ENCODE data around the gene EDNRA.

The EDNRA gene

DNA sequence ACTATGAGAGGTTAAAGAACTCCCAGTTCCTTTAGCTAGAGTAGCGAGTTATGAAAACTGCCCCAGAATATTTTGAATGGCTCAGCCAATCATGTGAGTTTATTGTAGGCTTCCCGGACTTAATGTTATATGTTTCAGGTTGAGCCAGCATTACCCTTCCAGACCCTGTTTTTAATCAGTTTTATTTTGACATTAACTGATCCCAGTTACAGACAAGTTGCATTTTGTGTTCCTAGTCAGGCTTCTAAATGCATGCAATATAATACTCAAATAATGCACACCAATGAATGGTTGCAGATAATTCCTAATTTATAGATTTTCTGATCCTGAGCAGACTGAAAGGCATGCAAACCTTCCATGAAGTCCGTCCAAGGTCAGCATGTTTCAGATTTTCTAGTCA, 57.8 kb downstream of the EDNRA start:
- no peak for FAIRE-seq
- no peak for DNase-seq (ENCODE audit: insufficient read length, low spot score)

DNA sequence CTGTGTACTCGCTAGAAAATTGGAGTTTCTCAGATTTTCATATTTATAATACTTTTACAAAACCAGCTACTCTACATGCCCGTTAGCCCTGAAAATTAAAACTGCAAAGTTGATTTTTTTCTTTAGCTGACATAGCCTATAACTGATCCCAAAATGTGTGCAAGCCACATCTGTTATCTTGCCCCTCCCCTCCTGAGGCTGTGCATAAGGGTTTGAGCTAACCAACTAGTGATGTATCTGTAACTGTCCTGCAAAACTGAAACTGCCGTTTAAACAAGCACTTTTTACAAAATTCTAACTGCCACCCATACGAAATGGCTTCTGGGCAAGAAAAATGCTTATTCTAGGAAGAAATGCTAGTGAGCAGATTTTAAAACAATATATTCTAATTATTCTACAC, 59.1 kb downstream of the EDNRA start:
- DNase-seq (ENCODE audit: insufficient read length, low spot score) (no peak), FAIRE-seq (no peak)

DNA sequence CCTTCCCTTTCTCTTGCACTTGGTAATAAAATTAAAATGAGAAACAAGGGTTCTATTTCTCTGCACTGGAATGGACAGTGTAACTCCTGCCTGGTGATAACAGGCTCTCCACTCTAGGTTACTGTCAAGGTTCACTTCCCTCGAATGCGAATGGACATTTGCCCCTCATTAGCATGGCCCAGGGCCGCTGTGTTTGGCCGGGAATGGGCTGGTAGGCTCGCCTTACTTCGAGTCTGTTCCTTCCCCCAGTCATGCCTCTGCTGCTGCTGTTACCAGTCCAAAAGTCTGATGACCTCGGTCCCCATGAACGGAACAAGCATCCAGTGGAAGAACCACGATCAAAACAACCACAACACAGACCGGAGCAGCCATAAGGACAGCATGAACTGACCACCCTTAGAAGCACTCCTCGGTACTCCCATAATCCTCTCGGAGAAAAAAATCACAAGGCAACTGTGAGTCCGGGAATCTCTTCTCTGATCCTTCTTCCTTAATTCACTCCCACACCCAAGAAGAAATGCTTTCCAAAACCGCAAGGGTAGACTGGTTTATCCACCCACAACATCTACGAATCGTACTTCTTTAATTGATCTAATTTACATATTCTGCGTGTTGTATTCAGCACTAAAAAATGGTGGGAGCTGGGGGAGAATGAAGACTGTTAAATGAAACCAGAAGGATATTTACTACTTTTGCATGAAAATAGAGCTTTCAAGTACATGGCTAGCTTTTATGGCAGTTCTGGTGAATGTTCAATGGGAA, 61.5 kb downstream of the EDNRA start:
- DNase-seq (ENCODE audit: insufficient read length, low spot score) (no peak), FAIRE-seq (no peak)

DNA sequence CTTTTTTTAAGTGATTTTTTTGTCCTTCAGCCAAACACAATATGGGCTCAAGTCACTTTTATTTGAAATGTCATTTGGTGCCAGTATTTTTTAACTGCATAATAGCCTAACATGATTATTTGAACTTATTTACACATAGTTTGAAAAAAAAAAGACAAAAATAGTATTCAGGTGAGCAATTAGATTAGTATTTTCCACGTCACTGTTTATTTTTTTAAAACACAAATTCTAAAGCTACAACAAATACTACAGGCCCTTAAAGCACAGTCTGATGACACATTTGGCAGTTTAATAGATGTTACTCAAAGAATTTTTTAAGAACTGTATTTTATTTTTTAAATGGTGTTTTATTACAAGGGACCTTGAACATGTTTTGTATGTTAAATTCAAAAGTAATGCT, 62.1 kb downstream of the EDNRA start:
- DNase-seq (ENCODE audit: insufficient read length, low spot score) (no peak), FAIRE-seq (no peak)

DNA sequence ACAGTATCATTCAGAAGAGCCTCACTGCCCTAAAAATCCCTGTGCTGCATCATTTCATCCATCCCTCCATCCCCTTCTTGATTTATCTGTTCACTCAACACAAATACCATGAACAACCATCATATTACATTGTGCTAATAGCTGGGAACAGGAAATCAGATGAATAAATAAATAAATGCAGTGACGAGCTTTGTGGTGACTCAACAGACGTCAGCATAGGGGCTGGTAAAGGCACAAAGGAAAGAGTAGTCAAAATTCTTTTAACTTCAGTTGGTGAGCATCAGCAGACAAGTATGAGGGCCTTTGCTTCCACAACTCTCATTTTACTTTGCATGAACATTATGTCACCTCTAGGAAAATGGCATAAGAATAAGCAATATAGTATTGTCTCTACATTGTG, 65.5 kb downstream of the EDNRA start:
- peak; percentile 45 for DNase-seq (ENCODE audit: insufficient read length, low spot score)
- no peak for FAIRE-seq

DNA sequence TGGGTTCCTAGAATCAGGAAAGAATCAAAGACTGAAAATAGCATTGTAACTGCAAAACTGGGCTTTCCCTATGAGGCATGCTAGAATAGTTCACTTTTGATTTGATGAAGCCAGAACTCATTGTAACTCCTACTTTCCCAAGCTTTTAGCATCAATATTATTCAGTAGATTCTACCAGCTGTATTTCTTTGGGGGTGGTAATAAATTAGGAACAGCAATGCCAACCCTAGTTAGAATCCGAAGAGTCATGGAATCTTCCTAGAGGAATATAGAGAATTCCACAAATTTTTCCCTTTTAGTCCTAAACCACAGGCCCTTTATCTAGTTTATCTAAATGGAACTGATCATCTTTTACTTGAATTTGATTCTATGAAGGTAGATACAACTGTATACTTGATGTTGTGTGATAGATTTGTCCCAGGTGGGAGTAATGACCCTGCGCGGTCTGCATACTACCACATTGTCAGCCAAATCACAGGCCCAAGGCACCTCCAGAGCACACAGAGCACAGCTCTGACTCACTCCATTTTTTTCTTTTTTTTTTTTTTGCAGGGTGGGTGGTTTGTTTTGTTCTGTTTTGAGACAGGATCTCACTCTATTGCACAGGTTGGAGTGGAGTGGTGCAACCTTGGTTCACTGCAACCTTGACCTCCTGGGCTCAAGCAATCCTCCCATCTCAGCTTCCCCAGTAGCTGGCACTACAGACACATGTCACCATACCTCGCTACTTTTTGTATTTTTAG, 66.6 kb downstream of the EDNRA start:
- FAIRE-seq (no peak), DNase-seq (ENCODE audit: insufficient read length, low spot score) (no peak)

DNA sequence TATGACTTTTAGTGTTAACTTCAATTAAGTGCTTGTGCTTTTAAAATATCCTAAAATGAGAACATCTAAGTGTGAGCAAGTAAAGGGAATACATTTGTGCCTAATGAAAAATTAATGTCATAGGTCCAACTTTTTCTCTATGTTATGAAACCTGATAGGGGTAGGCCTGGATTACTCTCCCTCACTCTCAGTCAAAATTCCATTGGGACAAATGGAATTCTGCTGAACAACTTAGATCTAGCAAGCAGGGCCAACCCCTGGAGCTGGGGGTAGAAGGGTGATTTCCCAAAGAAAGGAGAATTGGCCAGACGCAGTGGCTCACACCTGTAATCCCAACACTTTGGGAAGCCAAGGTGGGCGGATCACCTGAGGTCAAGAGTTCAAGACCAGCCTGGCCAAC, 67.4 kb downstream of the EDNRA start:
- DNase-seq (ENCODE audit: insufficient read length, low spot score): no peak
- FAIRE-seq: no peak

DNA sequence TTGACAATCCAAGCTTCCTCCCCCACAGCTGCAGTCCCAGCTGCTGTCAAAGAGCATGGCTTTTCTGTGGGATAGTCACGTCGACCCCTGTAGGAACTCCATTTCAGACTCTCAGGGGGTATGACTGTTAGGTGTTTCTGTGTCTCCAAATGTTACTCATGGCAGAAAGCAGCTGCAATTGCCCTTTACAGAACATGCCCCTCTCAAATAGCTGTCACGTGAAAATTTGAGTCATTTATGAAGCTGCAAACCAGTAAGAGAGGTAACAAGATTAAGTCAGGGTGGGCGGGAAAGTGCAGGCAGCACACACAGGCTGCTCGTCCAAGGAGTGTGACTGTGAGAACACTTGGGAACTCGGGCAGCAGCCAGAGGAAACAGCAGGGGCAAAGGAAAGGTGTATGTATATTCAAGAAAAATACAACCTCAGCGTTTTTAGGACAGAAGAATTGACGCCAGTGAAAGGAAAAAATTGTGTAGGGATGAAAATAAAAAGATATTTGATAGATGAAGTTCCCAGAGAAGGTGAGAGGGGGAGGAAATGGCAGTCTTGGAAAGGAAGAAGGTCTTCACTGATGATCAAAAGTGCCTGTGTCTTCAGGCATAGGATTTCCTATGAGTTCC, 69.8 kb downstream of the EDNRA start:
- FAIRE-seq (no peak), DNase-seq (ENCODE audit: insufficient read length, low spot score) (peak; percentile 51)

DNA sequence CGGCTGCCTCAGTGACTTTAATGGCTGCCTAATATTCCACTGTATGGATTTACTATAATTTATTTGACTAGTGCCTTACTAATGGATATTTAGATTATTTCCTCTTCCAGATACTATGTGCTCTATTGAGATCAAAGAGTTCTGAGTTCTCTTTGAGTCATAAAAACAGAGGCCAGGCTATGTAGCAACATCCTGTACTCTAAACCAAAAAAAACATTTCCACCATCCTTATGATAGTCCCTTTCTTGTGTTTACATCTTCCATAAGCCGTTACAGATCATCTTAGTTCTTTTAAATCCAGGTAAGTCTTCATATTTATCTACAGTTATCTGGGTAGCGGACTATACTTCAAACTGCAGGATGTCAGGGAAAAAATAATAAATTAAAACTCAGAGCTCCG, 79.7 kb downstream of the EDNRA start:
- DNase-seq (ENCODE audit: insufficient read length, low spot score) (no peak), FAIRE-seq (no peak)

DNA sequence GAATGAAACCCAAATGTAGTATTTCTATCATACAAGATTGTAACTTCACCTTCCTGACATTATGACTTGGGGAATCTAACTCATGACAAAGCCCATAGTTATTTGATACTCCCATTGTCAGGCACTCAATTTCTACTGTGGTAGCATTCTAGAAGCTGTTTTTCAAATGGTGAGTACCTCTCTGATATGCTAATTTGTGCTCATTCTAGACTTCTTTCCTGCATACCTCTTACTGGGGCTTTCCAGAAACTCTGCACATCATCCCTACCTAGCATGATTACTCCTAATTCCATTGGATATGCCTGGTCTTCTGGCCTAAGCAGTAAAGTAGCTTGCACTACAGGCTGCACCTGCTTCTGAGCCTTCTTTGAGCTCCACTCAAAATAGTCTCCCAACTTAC, 85.9 kb downstream of the EDNRA start:
- FAIRE-seq (no peak), DNase-seq (ENCODE audit: insufficient read length, low spot score) (no peak)

DNA sequence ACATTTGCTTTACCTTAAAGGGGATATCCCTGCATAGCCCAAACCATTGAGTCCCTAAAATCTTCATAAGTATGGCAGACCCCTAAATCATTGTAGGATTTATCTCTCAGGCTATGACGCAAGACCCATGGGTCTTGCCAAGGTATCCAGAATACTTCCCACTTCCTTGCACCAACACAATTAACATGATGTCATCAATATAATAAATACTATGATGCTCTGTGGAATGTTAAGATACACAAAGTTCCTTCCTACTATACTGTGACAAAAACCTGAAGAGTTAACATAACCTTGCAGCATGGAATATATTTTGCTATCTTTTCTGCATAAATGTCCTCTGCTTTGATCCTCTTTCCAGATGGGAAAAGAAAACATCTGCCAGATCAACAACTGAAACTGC, 86.4 kb downstream of the EDNRA start:
- DNase-seq (ENCODE audit: insufficient read length, low spot score) (no peak), FAIRE-seq (no peak)

DNA sequence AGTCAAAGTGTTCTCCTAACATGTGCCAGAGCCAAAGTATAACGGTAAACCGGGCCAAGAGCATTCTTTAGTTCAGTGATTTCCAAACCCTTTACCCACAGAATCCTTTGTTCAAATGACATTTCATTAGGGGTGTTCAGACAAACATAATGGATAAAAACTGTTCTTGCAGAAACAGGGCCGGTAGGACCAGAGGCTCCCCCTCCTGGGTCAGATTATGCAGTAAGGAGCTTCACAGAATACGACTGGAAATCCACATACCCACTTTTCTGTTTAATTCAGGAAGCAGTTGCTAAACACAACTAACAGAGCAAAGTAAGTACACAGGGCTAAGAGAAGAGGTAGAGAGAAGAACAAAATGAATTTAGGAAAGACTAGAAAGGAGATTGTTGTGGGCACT, 89.7 kb downstream of the EDNRA start:
- no peak for FAIRE-seq
- DNase-seq (ENCODE audit: insufficient read length, low spot score): no peak

DNA sequence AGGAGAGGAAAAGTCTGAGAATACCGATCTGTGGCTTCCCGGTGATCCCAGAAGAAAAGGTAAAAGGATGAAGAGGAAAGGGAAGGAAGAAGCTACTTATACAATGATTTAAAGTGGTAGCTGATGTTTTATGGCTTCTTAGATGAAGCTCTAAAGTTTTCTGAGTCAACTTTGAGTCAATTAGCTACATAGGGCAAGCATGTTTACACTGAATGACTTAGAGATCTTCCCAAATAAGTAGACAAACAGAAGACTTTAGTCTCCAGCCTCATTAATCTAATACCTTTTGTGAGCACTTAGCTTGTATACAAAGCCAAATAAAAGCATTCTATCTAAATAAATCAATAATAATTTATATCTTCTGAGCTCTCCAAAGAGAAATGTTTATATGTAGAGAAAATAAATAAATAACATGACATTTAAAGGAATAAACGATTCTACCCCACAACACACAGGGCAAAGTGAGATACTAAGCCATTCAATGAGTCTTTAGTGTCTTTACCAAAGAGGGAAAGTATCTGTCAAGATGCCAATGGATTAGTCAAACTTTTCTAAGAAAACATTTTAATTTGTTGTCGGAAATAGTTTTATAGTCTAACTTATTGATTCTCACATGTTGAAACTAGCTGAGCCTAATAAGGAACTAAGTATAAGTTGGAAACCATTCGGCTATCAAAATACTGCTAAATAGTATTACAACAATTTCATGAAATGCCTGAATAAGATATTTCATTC, 90.3 kb downstream of the EDNRA start:
- DNase-seq (ENCODE audit: insufficient read length, low spot score): no peak

DNA sequence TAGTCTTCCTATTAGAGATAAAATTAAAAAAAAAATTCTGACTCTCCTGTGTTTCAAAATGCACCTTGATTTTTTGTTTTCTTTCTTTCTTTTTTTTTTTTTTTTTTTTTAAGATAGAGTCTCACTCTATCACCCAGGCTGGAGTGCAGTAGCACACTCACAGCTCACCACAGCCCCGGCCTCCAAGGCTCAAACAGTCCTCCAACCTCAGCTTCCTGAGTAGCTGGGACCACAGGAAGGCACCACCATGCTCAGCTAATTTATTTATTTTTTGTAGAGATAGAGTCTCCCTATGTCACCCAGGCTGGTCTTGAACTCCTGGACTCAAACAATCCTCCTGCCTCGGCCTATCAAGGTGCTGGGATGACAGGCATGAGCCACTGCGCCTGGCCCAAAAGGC, 95.2 kb downstream of the EDNRA start:
- FAIRE-seq (no peak), DNase-seq (ENCODE audit: insufficient read length, low spot score) (no peak)

More for the DNA sequence above, 90.3 kb downstream of the EDNRA start:
- FAIRE-seq: no peak

DNA sequence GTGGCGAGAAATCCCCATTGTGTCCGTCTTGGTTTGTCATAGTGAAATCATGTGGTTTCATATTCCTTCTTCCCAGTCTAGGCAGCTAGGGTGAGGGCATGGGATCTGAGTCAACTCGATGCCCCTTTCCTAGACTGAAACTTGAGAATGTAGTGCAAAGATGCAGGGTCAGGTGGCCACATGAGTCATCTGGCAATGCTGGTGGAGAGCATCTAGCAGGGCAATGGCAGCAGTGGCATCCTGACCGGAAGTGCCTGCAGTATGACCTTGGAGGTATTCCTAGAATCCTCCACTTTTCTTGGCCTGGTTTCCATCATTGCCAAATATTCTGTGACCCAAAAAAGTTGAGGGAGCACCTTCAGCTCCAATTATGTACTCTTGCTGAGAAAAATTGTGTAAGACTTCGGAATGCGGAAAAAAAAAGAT, 97.2 kb downstream of the EDNRA start:
- peak; percentile 97 for DNase-seq (ENCODE audit: insufficient read length, low spot score)
- peak; percentile 95 for FAIRE-seq

DNA sequence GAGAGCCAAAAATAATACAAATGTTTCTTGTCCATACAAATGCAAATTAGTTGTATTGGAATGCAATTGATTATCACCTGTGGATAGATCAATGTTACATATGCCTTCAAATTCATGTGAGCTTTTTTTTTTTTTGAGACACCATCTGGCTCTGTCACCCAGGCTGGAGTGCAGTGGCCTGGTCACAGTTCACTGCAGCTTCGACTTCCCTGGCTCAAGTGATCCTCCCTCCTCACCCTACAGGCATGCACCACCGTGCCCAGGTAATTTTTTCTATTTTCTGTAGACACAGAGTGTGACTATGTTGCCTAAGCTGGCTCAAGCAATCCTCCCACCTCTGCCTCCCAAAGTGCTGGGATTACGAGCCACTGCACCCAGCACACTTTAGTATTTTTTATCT, 97.7 kb downstream of the EDNRA start:
- no peak for DNase-seq (ENCODE audit: insufficient read length, low spot score)
- FAIRE-seq: no peak

DNA sequence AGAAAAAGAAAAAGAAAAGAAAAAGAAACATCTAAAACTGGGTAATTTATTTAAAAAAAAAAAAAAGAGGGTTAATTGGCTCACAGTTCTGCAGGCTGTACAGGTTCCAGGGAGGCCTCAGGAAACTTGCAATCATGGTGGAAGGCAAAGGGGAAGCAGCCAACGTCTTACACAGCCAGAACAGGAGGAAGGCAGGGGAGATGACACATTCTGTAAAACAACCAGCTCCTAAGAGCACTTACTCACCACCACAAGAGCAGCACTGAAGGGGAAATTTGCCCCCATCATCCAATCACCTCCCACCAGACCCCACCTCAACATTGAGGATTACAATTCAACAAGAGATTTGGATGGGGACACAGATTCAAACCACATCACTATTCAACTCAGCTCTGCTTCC, 99.5 kb downstream of the EDNRA start:
- FAIRE-seq: peak; percentile 65
- DNase-seq (ENCODE audit: insufficient read length, low spot score): no peak

DNA sequence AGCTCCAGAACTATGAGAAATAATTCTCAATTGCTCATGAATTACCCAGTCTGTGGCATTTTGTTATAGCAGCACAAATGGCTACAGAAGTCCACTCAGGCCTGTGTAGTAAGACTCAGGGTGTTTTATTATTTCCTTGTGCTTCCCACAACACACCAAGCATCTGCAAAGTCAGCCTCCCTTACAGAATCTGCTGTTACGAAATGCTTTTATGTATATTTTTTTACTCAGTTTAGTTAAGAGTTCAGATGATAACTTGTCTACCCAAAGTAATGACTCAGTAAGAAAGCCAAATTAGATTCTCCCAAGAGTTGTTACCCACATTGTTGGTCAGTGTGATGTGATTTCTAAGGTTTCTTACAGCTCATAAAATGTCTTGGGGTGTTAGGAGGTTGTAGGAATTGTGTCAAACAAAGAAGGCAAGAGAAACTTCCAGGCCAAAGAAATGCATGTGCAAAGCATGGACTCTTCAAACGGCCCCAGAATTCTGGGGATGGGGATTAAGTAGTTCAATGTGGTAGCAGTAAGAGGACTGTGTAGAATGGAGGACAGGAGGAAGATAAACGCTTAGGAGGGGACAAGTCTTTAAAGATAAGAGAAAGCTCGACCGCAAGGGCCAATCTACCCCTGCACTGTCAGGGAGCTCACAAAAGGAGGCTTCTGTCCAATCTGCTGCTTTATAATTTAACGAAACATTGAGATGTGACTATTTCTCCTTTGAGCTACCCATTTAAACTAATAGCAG, 100.9 kb downstream of the EDNRA start:
- FAIRE-seq (no peak), DNase-seq (ENCODE audit: insufficient read length, low spot score) (no peak)

DNA sequence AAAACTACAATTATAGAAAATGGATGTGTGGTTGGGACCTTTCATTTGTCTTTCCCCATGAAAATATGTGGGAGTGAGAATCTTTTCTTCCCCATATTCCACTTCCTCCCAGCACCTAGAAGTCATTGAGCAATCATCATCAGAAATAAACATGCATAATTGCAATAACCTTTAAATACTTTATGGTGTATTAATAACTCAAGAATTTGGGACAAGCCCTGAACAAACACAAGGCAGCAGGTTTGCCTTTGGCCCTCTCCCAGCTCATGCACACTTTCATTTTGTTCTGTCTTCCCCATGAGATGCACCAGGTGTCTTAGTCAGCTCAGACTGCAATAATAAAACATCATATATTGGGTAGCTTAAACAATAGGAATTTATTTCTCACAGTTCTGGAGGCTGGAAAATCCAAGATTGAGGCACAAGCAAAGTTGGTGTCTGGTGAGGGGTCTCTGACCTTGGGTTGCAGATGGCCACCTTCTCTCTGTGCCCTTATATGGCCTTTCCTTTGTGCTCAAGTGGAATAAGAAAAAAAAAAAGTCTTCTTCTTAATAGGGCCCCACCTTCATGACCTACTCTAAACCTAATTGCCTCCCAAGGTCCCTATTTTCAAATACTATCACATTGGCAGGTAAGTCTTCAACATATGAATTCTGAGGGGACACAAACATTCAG, 101.6 kb downstream of the EDNRA start:
- DNase-seq (ENCODE audit: insufficient read length, low spot score) (no peak), FAIRE-seq (no peak)

DNA sequence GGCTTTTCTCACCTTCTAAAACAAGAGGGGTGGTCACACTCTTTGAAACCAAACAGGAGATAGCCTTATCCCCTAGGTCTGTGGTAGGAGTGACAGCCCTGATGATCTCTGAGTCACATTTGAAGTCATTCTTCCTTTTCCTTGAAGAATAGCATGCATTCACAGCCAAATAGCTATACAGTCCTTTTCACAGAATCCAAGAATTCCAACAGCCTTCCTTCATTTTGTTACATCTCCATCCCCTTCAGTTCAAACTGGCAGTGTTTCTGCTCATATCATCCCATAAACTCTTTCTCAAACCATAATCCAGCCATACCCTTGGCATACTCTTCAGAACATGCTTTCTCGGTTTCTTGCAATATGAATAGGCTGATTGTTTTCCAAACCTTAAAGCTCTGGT, 103.0 kb downstream of the EDNRA start:
- FAIRE-seq (no peak), DNase-seq (ENCODE audit: insufficient read length, low spot score) (no peak)
